Activated T-helper 2 cell treated with anti-CD3 and anti-CD28 coated beads, Interferon-gamma antibody, Interleukin-2, Interleukin-4, amounts not matched to agents 10 μg/mL and 5 μg/mL and 100 μg/mL, durations not matched to agents 14 hours and 24 hours and 36 hours (primary cell): ENCODE results near the gene TRMT44. TPM values are rescaled to one million over a fixed set of nuclear protein-coding genes. Genes with fewer than 3 reads are reported as not detected.
"Not testable (repeated sequence)": the region's sequence is repeated elsewhere in the genome, so short reads cannot be mapped to it uniquely, and the experiment has no call there.

Experiments used
- DNase-seq: peaks from one replicate; pipeline ENCODE4 v3.0.0; 2021; ENCODE audit warnings: low spot score
- H3K27ac Mint-ChIP-seq: one replicate; pipeline ENCODE4 v1.8.0; 2021; ENCODE audit warnings: mixed read lengths
- H3K27me3 Mint-ChIP-seq: one replicate; pipeline ENCODE4 v1.8.0; 2021; ENCODE audit warnings: low read depth, mixed read lengths
- H3K36me3 Mint-ChIP-seq: one replicate; pipeline ENCODE4 v1.8.0; 2021; ENCODE audit warnings: low read depth, mixed read lengths
- H3K4me1 Mint-ChIP-seq: one replicate; pipeline ENCODE4 v1.8.0; 2021; ENCODE audit warnings: low read depth, mixed read lengths
- H3K4me3 Mint-ChIP-seq: one replicate; pipeline ENCODE4 v1.8.0; 2021; ENCODE audit warnings: low read depth, mild to moderate bottlenecking, moderate library complexity, mixed read lengths
- H3K9me3 Mint-ChIP-seq: one replicate; pipeline ENCODE4 v1.8.0; 2021; ENCODE audit warnings: mixed read lengths
- intact Hi-C: fragments of 100-400 bp; cut with micrococcal nuclease; formaldehyde crosslinking; loops from one replicate; pipeline ENCODE4 v1.15.1; 2023
- total RNA-seq: library from RNA; stranded (reverse); gene quantifications from 2 replicates; pipeline ENCODE4 v1.2.3, GENCODE V29; 2022

Gene TRMT44
- total RNA-seq, 1 donor from 2014 or later: 28.2 TPM

GRCh38 chr4:8510191-8510590 is 69.6 kb downstream of the TRMT44 start:
- DNase-seq: no peak
- Mint-ChIP-seq H3K27ac (no peak overlapping the region), H3K27me3 (no peaks in the 10 kb centered on the region), H3K4me1 (no peaks in the 10 kb centered on the region), H3K4me3 (no peak overlapping the region), H3K36me3 (no peaks in the 10 kb centered on the region), H3K9me3 (no peaks in the 10 kb centered on the region)
- intact Hi-C loops: no loop called here

DNA sequence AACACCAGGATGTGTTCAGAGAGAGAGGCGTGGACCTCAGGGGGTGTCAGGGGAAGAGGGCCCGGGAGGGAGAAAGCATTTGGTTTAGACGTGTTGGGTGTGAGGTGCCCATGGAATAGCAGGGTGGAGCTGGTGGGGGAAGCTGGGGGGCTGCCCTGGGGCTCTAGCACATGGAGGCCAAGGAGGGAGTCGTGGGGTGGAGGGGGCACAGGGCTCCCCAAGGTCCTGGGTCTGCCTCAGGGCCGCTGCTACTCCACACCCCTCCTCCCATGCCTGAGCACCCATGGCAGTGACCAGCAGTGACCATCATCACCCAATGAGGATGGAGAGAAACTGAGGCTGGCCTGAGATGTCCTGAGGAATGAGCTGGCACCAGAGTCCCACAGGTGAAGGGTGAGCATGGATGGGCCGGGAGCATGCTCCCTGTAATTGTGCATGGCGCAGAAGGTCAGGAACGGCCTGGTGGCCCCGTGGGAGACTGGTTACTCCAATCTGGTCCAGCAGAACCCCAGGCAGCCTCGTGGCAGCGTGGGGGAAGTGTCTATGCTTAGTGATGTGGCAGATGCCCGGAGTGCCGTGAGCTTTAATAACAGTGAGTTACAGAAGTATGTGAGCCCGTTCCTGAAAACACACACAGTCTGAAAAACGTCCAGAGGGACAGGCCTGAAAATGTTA is 70.2 kb downstream of the TRMT44 start:
- no peak for DNase-seq
- no peak overlapping the region for H3K4me3 Mint-ChIP-seq
- H3K4me1 Mint-ChIP-seq: no peaks in the 10 kb centered on the region
- H3K9me3 Mint-ChIP-seq: no peaks in the 10 kb centered on the region
- no peak overlapping the region for H3K27ac Mint-ChIP-seq
- H3K27me3 Mint-ChIP-seq: no peaks in the 10 kb centered on the region
- intact Hi-C loops: no loop called here
- no peaks in the 10 kb centered on the region for H3K36me3 Mint-ChIP-seq

DNA sequence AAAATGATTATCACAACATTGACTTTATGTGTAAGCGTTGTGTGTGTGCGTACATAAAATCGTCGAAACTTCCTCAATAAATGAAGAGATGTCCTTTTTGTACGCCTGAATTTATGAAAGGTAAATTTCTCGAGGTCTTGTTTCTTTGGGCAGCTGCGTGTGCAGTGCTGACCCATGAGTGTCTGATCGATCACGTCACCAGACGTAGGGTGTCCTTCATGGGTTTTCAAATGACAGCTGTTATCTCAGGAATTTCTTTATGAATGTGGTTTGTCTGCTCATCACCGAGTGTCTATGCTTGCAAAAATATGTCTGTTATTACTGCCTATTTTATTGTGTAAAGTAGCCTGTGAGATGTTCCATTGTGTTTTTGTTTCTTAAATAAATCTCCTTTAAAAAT is 71.9 kb downstream of the TRMT44 start:
- Mint-ChIP-seq H3K27ac (no peak overlapping the region), H3K36me3 (no peaks in the 10 kb centered on the region), H3K4me1 (no peaks in the 10 kb centered on the region), H3K9me3 (no peaks in the 10 kb centered on the region), H3K27me3 (no peaks in the 10 kb centered on the region), H3K4me3 (no peak overlapping the region)
- DNase-seq: no peak
- intact Hi-C loops: no loop called here

GRCh38 chr4:8513080-8513479 is 72.5 kb downstream of the TRMT44 start:
- intact Hi-C loops, H3K36me3 Mint-ChIP-seq, H3K27ac Mint-ChIP-seq, H3K27me3 Mint-ChIP-seq, H3K4me1 Mint-ChIP-seq, H3K9me3 Mint-ChIP-seq, DNase-seq, H3K4me3 Mint-ChIP-seq: not testable (repeated sequence)

GRCh38 chr4:8513931-8514330 is 73.4 kb downstream of the TRMT44 start:
- H3K36me3 Mint-ChIP-seq: no peaks in the 10 kb centered on the region
- no peak overlapping the region for H3K27ac Mint-ChIP-seq
- no peaks in the 10 kb centered on the region for H3K27me3 Mint-ChIP-seq
- H3K4me3 Mint-ChIP-seq: no peak overlapping the region
- no peaks in the 10 kb centered on the region for H3K9me3 Mint-ChIP-seq
- no peak for DNase-seq
- intact Hi-C loops: no loop called here
- H3K4me1 Mint-ChIP-seq: no peaks in the 10 kb centered on the region

GRCh38 chr4:8514391-8514790 is 73.8 kb downstream of the TRMT44 start:
- intact Hi-C loops: no loop called here
- Mint-ChIP-seq H3K4me3 (no peak overlapping the region), H3K27me3 (no peaks in the 10 kb centered on the region), H3K36me3 (no peaks in the 10 kb centered on the region), H3K27ac (no peak overlapping the region), H3K9me3 (no peaks in the 10 kb centered on the region), H3K4me1 (no peaks in the 10 kb centered on the region)
- no peak for DNase-seq

DNA sequence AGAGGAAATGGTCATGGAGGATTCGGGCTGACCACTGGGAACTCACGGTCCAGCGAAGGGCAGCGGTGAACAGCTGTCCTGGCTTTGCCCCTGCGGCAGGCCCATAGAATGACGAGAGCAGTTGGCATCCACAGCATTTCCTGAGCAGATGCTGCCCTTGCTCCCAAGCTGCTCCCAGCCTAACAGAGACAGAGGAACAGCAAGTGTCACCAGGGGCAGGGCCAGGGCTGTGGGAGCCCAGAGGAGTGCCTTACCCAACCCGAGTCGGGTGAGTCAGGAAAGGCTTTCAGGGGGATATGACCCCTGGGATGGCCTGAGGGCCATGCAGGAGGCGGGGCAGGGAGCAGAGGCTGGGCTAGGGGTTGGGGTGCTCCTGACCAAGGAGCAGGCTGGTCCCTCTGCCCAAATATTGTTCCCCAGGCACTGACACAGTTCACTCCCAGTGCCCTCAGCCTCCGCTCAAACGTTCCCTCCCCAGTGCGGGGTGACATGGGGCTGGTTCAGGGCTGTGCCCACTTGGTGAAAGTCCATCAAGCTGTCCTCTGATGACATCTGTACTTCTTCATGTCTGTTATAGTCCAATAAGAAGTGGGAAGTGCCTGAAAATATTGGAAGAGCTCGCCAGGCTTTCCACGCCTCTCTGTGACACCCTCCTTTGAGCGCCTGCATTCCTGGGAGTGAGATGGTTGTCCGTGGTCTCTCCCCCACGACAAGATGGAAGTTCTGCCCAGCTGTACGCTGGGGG is 74.9 kb downstream of the TRMT44 start:
- Mint-ChIP-seq H3K9me3 (no peaks in the 10 kb centered on the region), H3K4me3 (no peak overlapping the region), H3K4me1 (no peaks in the 10 kb centered on the region)

DNA sequence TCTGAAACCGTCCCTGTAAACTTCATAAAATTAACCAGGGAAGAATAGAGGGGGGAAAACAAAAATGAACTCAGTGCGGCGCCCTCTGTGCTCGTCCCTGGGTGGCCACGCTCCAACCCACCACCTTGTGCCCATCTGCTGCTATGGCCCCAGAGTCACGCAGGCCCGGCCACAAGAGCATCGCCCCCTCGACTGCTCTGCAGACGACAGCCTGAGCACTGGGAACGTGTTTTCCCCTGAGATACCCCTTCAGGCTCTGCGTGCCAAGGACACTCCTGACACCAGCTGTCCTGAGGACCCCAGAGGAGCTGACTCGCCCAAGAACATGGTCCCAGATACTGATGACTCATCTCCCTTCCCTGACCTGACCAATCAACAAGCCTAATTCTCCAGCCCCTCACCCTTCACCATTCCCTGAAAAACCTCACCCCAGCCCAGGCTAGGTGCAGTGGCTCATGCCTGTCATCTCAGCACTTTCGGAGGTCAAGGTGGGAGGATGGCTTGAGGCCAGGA is 75.5 kb downstream of the TRMT44 start:
- Mint-ChIP-seq H3K27ac (no peak overlapping the region), H3K4me3 (no peak overlapping the region), H3K4me1 (no peaks in the 10 kb centered on the region), H3K9me3 (no peaks in the 10 kb centered on the region), H3K27me3 (no peaks in the 10 kb centered on the region), H3K36me3 (no peaks in the 10 kb centered on the region)
- no peak for DNase-seq
- intact Hi-C loops: no loop called here

More for the DNA sequence above, 74.9 kb downstream of the TRMT44 start:
- Mint-ChIP-seq H3K36me3 (no peaks in the 10 kb centered on the region), H3K27ac (no peak overlapping the region), H3K27me3 (no peaks in the 10 kb centered on the region)
- intact Hi-C loops: no loop called here
- no peak for DNase-seq

DNA sequence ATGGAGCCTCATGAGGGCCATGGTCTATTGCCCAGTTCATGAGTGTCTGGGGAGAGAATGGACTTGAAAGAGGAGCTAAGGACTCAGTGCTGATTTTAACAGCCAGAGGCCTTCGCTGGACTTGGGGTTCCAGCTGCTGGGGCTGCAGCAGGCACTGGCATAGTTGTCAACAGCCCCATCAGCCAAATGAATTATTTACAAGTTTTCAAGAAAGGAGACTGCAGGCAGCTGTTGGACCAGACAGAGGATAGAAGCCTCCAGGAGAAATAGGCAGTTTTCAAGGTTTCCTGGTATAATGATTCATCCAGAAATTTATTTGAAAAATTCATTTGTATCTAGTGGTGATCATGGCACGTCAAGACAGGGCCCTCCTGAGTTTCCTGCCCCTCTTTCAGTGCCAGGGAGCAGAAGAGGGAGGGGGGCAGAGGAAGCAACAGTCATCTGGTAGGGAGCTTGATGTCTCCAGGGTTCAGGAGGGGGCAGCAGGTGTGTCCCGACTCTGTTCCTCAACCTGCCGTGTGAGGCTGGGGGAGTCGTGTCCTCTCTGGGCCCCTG is 76.5 kb downstream of the TRMT44 start:
- no peaks in the 10 kb centered on the region for H3K9me3 Mint-ChIP-seq
- DNase-seq: no peak
- intact Hi-C loops: no loop called here
- H3K4me3 Mint-ChIP-seq: no peak overlapping the region
- no peak overlapping the region for H3K27ac Mint-ChIP-seq
- no peaks in the 10 kb centered on the region for H3K36me3 Mint-ChIP-seq
- no peaks in the 10 kb centered on the region for H3K27me3 Mint-ChIP-seq
- H3K4me1 Mint-ChIP-seq: no peaks in the 10 kb centered on the region

DNA sequence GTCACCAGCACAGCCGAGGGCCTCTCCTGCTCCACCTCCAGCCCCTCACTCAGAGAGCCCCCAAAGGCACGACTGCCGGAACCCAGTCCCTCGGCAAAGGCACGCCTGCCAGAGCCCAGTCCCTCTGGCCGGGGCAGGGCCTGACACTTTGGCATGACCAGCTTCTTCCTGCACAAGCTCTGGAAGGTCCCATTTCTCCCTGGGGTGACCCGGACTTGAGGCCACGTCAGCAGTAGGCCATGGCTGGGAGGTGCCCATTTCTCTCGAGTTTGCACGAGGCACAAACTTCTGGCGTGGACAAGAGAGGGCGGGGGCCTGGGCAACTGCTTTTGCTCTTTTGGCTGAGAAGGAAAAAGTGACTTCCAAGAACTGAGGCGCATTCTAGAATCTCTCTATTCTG is 77.4 kb downstream of the TRMT44 start:
- H3K4me3 Mint-ChIP-seq: no peak overlapping the region

DNA sequence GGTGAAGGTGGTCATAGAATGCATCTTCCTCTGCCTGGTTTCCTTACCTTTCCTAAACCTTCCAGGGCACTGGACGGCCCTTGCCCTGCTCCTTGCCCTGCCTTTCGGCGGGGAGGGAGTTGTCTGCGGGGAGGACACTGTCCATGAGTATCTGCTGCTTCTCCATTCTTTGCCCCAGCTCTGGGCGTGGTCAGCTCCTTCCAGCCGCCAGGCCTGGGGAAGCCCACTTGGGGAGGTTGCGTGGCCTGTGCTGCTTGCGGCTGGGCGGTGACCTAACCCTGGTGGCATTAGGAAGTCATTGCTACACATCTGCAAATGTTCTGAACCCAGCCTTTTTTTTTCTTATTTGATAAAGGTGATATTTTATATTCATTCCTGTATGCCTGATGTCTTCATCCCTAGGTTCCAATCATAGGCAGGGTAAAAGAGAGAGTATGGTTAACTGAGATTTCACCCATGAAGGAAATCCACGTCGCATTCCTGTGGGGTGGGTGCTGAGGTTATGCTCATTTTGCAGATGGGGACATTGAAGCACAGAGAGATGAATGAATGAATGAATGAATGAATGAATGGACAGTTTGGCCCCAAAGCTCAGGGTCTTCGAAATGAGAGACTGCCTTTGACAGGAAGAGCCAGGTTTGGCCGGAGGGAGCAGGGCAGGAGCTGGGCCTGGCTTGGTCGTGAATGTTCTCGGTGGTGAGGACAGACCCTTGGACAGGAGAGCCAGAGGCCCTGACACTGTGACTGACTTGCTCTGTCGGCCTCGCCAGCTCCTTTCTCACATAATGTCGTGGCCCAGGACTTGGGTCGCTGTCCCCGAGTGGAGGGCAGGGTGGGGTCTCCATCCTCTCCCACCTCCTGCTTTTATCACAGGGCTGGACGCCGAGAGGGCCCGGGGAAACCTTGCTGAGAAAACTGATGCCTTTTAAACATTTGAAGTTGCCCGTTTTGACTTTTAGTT is 81.9 kb downstream of the TRMT44 start:
- DNase-seq: no peak
- H3K4me1 Mint-ChIP-seq: no peaks in the 10 kb centered on the region
- no peaks in the 10 kb centered on the region for H3K36me3 Mint-ChIP-seq
- H3K4me3 Mint-ChIP-seq: no peak overlapping the region
- no peak overlapping the region for H3K27ac Mint-ChIP-seq
- no peaks in the 10 kb centered on the region for H3K27me3 Mint-ChIP-seq
- no peaks in the 10 kb centered on the region for H3K9me3 Mint-ChIP-seq
- intact Hi-C loops: no loop called here

More for the DNA sequence above, 77.4 kb downstream of the TRMT44 start:
- no peaks in the 10 kb centered on the region for H3K36me3 Mint-ChIP-seq
- no peak overlapping the region for H3K27ac Mint-ChIP-seq
- intact Hi-C loops: no loop called here
- H3K9me3 Mint-ChIP-seq: no peaks in the 10 kb centered on the region
- no peak for DNase-seq
- no peaks in the 10 kb centered on the region for H3K27me3 Mint-ChIP-seq
- H3K4me1 Mint-ChIP-seq: no peaks in the 10 kb centered on the region

- H3K36me3 Mint-ChIP-seq: no peaks in the 10 kb centered on the region
- intact Hi-C loops: no loop called here
- no peak for DNase-seq
- H3K9me3 Mint-ChIP-seq: no peaks in the 10 kb centered on the region
- H3K27me3 Mint-ChIP-seq: no peaks in the 10 kb centered on the region
- H3K4me3 Mint-ChIP-seq: no peak overlapping the region
- no peak overlapping the region for H3K27ac Mint-ChIP-seq
- no peaks in the 10 kb centered on the region for H3K4me1 Mint-ChIP-seq
These were observed 82.6 kb downstream of the TRMT44 start for GRCh38 chr4:8523175-8523574.
